ENCODE results near the gene TSPAN32.

DNA sequence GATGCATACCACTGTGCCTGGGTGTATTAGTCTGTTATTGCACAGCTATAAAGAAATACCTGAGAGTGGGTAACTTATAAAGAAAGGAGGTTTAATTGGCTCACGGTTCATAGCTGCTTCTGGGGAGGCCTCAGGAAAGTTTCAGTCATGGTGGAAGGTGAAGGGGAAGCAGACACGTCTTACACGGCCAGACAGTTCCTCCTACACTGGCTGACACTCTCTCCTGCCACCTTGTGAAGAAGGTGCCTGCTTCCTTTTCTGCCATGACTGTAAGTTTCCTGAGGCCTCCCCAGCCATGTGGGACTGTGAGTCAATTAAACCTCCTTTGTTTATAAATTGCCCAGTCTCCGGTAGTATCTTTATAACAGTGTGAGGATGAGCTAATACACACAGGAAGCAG, 41.7 kb downstream of the TSPAN32 start:
- TF ChIP-seq, protein P1, sequence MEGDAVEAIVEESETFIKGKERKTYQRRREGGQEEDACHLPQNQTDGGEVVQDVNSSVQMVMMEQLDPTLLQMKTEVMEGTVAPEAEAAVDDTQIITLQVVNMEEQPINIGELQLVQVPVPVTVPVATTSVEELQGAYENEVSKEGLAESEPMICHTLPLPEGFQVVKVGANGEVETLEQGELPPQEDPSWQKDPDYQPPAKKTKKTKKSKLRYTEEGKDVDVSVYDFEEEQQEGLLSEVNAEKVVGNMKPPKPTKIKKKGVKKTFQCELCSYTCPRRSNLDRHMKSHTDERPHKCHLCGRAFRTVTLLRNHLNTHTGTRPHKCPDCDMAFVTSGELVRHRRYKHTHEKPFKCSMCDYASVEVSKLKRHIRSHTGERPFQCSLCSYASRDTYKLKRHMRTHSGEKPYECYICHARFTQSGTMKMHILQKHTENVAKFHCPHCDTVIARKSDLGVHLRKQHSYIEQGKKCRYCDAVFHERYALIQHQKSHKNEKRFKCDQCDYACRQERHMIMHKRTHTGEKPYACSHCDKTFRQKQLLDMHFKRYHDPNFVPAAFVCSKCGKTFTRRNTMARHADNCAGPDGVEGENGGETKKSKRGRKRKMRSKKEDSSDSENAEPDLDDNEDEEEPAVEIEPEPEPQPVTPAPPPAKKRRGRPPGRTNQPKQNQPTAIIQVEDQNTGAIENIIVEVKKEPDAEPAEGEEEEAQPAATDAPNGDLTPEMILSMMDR (IDR thresholded peaks at IDR 0.05 in 4 of 5, conservative IDR thresholded peaks at IDR 0.05 in 1 of 5) = no peak
- no peak for TF ChIP-seq POLR2A (IDR thresholded peaks at IDR 0.05)
